Panc1 (cell line): ENCODE data around the gene TRA2A. TPM values are rescaled to one million over a fixed set of nuclear protein-coding genes. Genes with fewer than 3 reads are reported as not detected.
"Not testable (repeated sequence)": the region's sequence is repeated elsewhere in the genome, so short reads cannot be mapped to it uniquely, and the experiment has no call there.

Experiments
- ATAC-seq: fragments of 200-7000 bp; cut with Tn5 transposase; 2 replicates; pipeline ENCODE4 v1.9.1; 2020; ENCODE audit warnings: mild to moderate bottlenecking, moderate library complexity
- BruUV-seq: library from RNA; stranded (reverse); fragments of 400-500 nt; replicated peaks from 2 replicates; lab custom pipeline; 2021; lab: Mats Ljungman, UMichigan
- CTCF ChIA-PET: fragments of 300-600 bp; sonication (Branson Sonifier 250); formaldehyde crosslinking; loops from one replicate; lab custom pipeline; 2022; ENCODE audit warnings: antibody characterized with exemption; lab: Charles Lee
- POLR2A ChIA-PET: fragments of 300-600 bp; sonication (Branson Sonifier 250); formaldehyde crosslinking; loops from one replicate; lab custom pipeline; 2022; ENCODE audit warnings: antibody characterized with exemption; lab: Charles Lee
- DNase-seq: peaks from one replicate; pipeline ENCODE4 v3.0.0-alpha.2; 2010; ENCODE audit warnings: low read depth, low spot score
- H3K27ac ChIP-seq: 2 replicates; pipeline ENCODE4 v1.5.1; 2011; ENCODE audit warnings: mild to moderate bottlenecking, low read length, inconsistent platforms
- H3K27me3 ChIP-seq: fragments of 200-500 bp; sonication (Bioruptor generic); 2 replicates; pipeline ENCODE4 v1.6.0; 2014; ENCODE audit warnings: low read length, inconsistent platforms; ENCODE audit not compliant: control insufficient read depth, insufficient read depth
- H3K36me3 ChIP-seq: fragments of 200-500 bp; sonication (Bioruptor generic); 2 replicates; pipeline ENCODE4 v1.5.1; 2014; ENCODE audit warnings: inconsistent platforms, mild to moderate bottlenecking, low read length, moderate library complexity; ENCODE audit not compliant: control insufficient read depth, insufficient read depth
- H3K4me1 ChIP-seq: 2 replicates; pipeline ENCODE4 v1.5.1; 2011; ENCODE audit warnings: inconsistent platforms, mild to moderate bottlenecking, low read length, moderate library complexity; ENCODE audit not compliant: control insufficient read depth, insufficient read depth
- H3K4me3 ChIP-seq, 2 experiments: 2 replicates each; pipeline ENCODE4 v1.5.1; 2011 to 2012; ENCODE audit warnings: low read depth in 2 of 2, low read length in 2 of 2, mild to moderate bottlenecking in 2 of 2, inconsistent platforms in 1 of 2, moderate library complexity in 1 of 2
- H3K9me3 ChIP-seq: fragments of 200-500 bp; sonication (Bioruptor generic); 2 replicates; pipeline ENCODE4 v1.5.1; 2014; ENCODE audit warnings: low read depth, mild to moderate bottlenecking, inconsistent platforms, low read length, moderate library complexity; ENCODE audit not compliant: control insufficient read depth, insufficient read depth
- POLR2AphosphoS5 ChIP-seq: IDR thresholded peaks from 2 replicates; pipeline ENCODE4 v1.6.1; 2012; ENCODE audit warnings: mild to moderate bottlenecking, low read depth, low read length, moderate library complexity
- SIN3A ChIP-seq: IDR thresholded peaks from 2 replicates; pipeline ENCODE4 v1.6.1; 2012; ENCODE audit warnings: low read depth, mild to moderate bottlenecking, low read length, moderate library complexity, borderline replicate concordance; ENCODE audit not compliant: insufficient read depth
- TCF7L2 ChIP-seq: IDR thresholded peaks from 2 replicates; pipeline ENCODE4 v1.6.1; 2011; ENCODE audit warnings: mild to moderate bottlenecking, low read depth, low read length, inconsistent platforms
- in situ Hi-C: cut with HindIII; loops from 2 replicates; pipeline ENCODE4 v1.10.0; 2016; ENCODE audit warnings: low sequenced_read_pairs, low pct_unique_long_range_greater_than_20kb
- intact Hi-C: fragments of 100-400 bp; cut with micrococcal nuclease; formaldehyde crosslinking; loops from one replicate; pipeline ENCODE4 v1.10.0; 2022; ENCODE audit not compliant: unreplicated experiment
- total RNA-seq: library from RNA; stranded (reverse); gene quantifications from one replicate; pipeline ENCODE4 v1.2.1, GENCODE V29; 2021; ENCODE audit not compliant: unreplicated experiment
- TF ChIP-seq, protein P1 (sequence below), 2 experiments: IDR thresholded peaks; 2 replicates each; pipeline ENCODE4 v1.6.1; 2011 to 2012; ENCODE audit warnings: low read depth in 2 of 2, control low read depth in 1 of 2, low read length in 1 of 2, mild to moderate bottlenecking in 1 of 2, moderate library complexity in 1 of 2; ENCODE audit not compliant: insufficient read depth in 1 of 2
- TF ChIP-seq, protein P2 (sequence below): fragments of 450-650 bp; IDR thresholded peaks from 2 replicates; pipeline ENCODE4 v1.5.1; 2017; ENCODE audit warnings: mild to moderate bottlenecking

The TRA2A gene
- total RNA-seq, 1 experiment from 2014 or later = 106 TPM

DNA sequence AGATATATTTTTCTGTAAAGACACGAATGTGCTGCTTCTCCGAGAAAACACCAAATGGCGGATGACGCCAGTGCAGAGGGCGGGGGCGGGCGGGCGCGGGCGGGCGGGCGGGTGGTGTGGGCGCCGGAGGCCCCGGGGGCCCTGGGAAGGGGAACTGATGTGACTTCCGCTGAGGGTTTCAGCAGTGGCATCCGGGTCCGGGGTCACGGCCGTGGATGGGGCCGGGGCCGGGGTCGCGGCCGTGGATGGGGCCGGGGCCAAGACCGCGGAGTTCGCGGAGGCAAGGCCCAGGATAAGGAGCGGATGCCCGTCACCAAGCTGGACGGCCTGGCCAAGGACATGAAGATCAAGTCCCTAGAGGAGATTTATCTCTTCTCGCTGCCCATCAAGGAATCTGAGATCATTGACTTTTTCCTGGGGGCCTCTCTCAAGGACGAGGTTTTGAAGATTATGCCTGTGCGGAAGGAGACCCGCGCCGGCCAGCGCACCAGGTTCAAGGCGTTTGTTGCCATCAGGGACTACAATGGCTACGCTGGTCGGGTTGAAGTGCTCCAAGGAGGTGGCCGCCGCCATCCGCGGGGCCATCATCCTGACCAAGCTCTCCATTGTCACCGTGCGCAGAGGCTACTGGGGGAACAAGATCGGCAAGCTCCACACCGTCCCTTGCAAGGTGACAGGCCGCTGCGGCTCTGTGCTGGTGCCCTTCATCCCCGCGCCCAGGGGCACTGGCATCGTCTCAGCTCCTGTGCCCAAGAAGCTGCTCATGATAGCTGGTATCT, 41.2 kb downstream of the TRA2A start:
- H3K27ac ChIP-seq = peak overlapping the region; percentile 89
- TF ChIP-seq SIN3A (no peak), POLR2AphosphoS5 (no peak; the same call in 1 of the 2 replicates), TCF7L2 (no peak)
- TF ChIP-seq, protein P1, sequence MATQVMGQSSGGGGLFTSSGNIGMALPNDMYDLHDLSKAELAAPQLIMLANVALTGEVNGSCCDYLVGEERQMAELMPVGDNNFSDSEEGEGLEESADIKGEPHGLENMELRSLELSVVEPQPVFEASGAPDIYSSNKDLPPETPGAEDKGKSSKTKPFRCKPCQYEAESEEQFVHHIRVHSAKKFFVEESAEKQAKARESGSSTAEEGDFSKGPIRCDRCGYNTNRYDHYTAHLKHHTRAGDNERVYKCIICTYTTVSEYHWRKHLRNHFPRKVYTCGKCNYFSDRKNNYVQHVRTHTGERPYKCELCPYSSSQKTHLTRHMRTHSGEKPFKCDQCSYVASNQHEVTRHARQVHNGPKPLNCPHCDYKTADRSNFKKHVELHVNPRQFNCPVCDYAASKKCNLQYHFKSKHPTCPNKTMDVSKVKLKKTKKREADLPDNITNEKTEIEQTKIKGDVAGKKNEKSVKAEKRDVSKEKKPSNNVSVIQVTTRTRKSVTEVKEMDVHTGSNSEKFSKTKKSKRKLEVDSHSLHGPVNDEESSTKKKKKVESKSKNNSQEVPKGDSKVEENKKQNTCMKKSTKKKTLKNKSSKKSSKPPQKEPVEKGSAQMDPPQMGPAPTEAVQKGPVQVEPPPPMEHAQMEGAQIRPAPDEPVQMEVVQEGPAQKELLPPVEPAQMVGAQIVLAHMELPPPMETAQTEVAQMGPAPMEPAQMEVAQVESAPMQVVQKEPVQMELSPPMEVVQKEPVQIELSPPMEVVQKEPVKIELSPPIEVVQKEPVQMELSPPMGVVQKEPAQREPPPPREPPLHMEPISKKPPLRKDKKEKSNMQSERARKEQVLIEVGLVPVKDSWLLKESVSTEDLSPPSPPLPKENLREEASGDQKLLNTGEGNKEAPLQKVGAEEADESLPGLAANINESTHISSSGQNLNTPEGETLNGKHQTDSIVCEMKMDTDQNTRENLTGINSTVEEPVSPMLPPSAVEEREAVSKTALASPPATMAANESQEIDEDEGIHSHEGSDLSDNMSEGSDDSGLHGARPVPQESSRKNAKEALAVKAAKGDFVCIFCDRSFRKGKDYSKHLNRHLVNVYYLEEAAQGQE (IDR thresholded peaks at IDR 0.05; ENCODE audit: insufficient read depth in 1 of 2, low read depth in 2 of 2, low read length in 1 of 2) = no peak
- TF ChIP-seq, protein P2, sequence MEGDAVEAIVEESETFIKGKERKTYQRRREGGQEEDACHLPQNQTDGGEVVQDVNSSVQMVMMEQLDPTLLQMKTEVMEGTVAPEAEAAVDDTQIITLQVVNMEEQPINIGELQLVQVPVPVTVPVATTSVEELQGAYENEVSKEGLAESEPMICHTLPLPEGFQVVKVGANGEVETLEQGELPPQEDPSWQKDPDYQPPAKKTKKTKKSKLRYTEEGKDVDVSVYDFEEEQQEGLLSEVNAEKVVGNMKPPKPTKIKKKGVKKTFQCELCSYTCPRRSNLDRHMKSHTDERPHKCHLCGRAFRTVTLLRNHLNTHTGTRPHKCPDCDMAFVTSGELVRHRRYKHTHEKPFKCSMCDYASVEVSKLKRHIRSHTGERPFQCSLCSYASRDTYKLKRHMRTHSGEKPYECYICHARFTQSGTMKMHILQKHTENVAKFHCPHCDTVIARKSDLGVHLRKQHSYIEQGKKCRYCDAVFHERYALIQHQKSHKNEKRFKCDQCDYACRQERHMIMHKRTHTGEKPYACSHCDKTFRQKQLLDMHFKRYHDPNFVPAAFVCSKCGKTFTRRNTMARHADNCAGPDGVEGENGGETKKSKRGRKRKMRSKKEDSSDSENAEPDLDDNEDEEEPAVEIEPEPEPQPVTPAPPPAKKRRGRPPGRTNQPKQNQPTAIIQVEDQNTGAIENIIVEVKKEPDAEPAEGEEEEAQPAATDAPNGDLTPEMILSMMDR = no peak
- TSS peak; percentile 91 for BruUV-seq
- intact Hi-C loops = no loop called here
- H3K27me3 ChIP-seq = no peaks in the 10 kb centered on the region
- H3K36me3 ChIP-seq = no peaks in the 10 kb centered on the region
- ChIA-PET CTCF (interaction anchor here (0.6 kb wide), 1 partner anchor 218 kb away, joined by 5 read pairs; no protein-coding TSS in a partner anchor), POLR2A (interaction anchor here (0.6 kb wide), 1 partner anchor 18 kb away, joined by 3 read pairs; no protein-coding TSS in a partner anchor)
- peak overlapping the region; percentile 50 to 65 for H3K4me3 ChIP-seq
- H3K9me3 ChIP-seq = no peaks in the 10 kb centered on the region
- DNase-seq (no peak), ATAC-seq (peak; percentile 80)
- in situ Hi-C loops = no loop called here
- H3K4me1 ChIP-seq = peaks cover 4% of the 10 kb centered on the region

DNA sequence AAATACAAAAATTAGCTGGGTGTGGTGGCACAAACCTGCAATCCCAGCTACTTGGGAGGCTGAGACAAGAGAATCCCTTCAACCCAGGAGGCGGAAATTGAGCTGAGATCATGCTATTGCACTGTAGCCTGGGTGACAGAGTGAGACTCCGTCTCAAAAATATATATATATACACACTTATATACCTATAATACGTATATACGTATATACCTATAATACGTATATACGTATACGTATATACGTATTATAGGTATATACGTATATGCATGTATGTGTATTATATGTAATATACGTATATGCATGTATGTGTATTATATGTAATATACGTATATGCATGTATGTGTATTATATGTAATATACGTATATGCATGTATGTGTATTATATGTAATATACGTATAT, 43.1 kb downstream of the TRA2A start:
- H3K4me3 ChIP-seq, in situ Hi-C loops, BruUV-seq, CTCF ChIA-PET, H3K27me3 ChIP-seq, H3K36me3 ChIP-seq, intact Hi-C loops, ATAC-seq, POLR2A ChIA-PET, H3K27ac ChIP-seq, H3K9me3 ChIP-seq, DNase-seq, H3K4me1 ChIP-seq: not testable (repeated sequence)

- no TSS peak for BruUV-seq
- intact Hi-C loops = no loop called here
- H3K9me3 ChIP-seq = no peaks in the 10 kb centered on the region
- DNase-seq (no peak), ATAC-seq (no peak)
- no peaks in the 10 kb centered on the region for H3K36me3 ChIP-seq
- no peak overlapping the region for H3K4me3 ChIP-seq
- in situ Hi-C loops = no loop called here
- ChIA-PET CTCF (interaction anchor here (0.6 to 0.7 kb wide), 2 partner anchors 59 to 224 kb away, joined by 3 to 4 read pairs; no protein-coding TSS in a partner anchor), POLR2A (interaction anchor here (0.6 to 0.7 kb wide), 3 partner anchors 134 to 1919 kb away, joined by 3 to 7 read pairs (median 5); no protein-coding TSS in a partner anchor)
- TF ChIP-seq TCF7L2 (no peak), SIN3A (no peak), POLR2AphosphoS5 (no peak)
- TF ChIP-seq, protein P2 = no peak
- TF ChIP-seq, protein P1 (IDR thresholded peaks at IDR 0.05; ENCODE audit: insufficient read depth in 1 of 2, low read depth in 2 of 2, low read length in 1 of 2) = no peak
- no peaks in the 10 kb centered on the region for H3K27me3 ChIP-seq
- peaks cover 4% of the 10 kb centered on the region for H3K4me1 ChIP-seq
- no peak overlapping the region for H3K27ac ChIP-seq
Measured at GRCh38 chr7:23487670-23488069, 44.1 kb downstream of the TRA2A start.
